RWPE1 (cell line): ENCODE results near the gene TANGO6.

Source experiments
- CTCF ChIA-PET: fragments of 350-600 bp; sonication (Branson Sonifier 250); formaldehyde crosslinking; extraction: SDS; loops from one replicate; lab custom pipeline; 2021; lab: Yijun Ruan, JAX
- POLR2A ChIA-PET: fragments of 400-600 bp; formaldehyde crosslinking; extraction: SDS; loops from one replicate; lab custom pipeline; 2020; ENCODE audit warnings: antibody characterized with exemption; ENCODE audit not compliant: low non-redundant PET; lab: Yijun Ruan, JAX
- DNase-seq: peaks from one replicate; pipeline ENCODE4 v3.0.0; 2012; ENCODE audit warnings: low spot score
- H3K27ac ChIP-seq: fragments of 450-650 bp; 2 replicates; pipeline ENCODE4 v1.5.1; 2017
- TF ChIP-seq, protein P1 (sequence below): fragments of 450-650 bp; conservative IDR thresholded peaks from 2 replicates; pipeline ENCODE4 v1.5.1; 2017; ENCODE audit warnings: low read depth, mild to moderate bottlenecking

Gene TANGO6

DNA sequence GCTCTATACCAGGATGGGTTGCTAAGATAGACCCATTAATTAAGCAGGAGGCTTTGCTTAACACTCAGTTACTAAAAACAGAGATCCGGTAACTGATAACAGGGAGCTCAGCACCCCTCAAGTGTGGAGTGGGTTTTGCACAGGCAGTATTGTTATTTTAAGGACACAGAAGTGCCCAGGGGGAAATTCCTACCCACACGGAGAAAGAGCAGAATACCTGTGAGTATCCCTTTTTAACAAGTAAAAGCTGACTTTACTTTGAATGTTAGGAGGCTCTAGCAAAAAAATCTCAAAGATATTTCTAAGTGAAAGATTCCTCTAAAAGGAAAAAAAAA, 229.3 kb downstream of the TANGO6 start:
- H3K27ac ChIP-seq: peak overlapping the region; percentile 53
- POLR2A ChIA-PET: interaction anchor here (0.6 kb wide), 1 partner anchor 113 kb away, joined by 3 read pairs; no protein-coding TSS in a partner anchor
- TF ChIP-seq, protein P1, sequence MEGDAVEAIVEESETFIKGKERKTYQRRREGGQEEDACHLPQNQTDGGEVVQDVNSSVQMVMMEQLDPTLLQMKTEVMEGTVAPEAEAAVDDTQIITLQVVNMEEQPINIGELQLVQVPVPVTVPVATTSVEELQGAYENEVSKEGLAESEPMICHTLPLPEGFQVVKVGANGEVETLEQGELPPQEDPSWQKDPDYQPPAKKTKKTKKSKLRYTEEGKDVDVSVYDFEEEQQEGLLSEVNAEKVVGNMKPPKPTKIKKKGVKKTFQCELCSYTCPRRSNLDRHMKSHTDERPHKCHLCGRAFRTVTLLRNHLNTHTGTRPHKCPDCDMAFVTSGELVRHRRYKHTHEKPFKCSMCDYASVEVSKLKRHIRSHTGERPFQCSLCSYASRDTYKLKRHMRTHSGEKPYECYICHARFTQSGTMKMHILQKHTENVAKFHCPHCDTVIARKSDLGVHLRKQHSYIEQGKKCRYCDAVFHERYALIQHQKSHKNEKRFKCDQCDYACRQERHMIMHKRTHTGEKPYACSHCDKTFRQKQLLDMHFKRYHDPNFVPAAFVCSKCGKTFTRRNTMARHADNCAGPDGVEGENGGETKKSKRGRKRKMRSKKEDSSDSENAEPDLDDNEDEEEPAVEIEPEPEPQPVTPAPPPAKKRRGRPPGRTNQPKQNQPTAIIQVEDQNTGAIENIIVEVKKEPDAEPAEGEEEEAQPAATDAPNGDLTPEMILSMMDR: no peak
- CTCF ChIA-PET: interaction anchor here (0.6 to 1.1 kb wide), 6 partner anchors 14 to 600 kb away, joined by 3 to 6 read pairs (median 3); partner anchors contain the start of gene HAS3
- no peak for DNase-seq

DNA sequence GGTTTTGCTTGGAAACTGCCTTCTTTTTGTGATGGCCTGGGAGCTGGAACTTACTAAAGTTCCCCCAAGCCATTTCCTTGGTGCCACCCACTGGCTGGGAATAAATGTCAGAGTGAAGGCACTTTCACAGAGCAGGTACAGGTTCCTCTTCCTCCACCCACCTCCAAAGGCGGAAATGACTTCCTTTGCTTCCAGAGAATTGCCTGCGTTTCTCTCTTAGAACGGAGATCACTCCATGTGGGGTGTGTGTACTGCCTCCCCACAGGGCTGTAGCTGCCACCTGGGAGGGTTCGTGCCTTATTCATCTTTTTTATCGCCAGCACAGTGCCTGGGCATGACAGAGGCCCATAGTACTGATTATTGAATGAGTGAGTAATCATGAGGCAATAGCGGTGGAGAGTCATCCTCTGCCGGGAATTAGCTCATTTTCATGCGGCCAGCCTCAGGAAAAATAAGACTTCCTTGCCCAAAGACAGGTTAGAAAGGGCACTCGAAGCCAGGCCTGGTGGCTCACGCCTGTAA, 229.9 kb downstream of the TANGO6 start:
- CTCF ChIA-PET: interaction anchor here (0.6 to 1.1 kb wide), 5 partner anchors 13 to 158 kb away, joined by 3 to 6 read pairs (median 3); partner anchors contain the start of gene HAS3
- TF ChIP-seq, protein P1: no peak
- POLR2A ChIA-PET: no interaction called here
- H3K27ac ChIP-seq: peak overlapping the region; percentile 87
- peak; percentile 88 for DNase-seq

GRCh38 chr16:69077251-69077650, 233.9 kb downstream of the TANGO6 start:
- TF ChIP-seq, protein P1: no peak
- peak overlapping the region; percentile 79 for H3K27ac ChIP-seq
- ChIA-PET POLR2A (no interaction called here), CTCF (no interaction called here)
- peak; percentile 65 for DNase-seq

DNA sequence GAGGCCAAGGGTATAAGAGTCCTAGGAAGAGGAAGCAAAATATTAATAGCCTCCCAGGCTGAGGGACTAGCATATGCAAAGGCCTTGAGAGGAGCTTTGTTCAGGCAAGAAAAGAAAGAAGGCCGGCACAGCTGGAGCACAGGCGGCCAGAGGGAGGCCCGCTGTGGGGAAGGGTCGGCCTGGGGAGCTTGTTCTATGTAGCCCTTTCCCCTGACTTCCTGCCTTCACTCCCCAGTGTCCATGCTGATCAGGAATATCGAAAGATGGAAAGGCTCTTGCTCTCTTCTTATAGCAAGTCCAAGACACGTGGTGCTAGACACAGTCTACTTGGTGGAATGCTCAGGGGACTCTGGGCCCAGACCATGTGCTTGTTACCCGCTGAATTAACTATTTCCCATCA, 234.7 kb downstream of the TANGO6 start:
- POLR2A ChIA-PET: no interaction called here
- CTCF ChIA-PET: interaction anchor here (0.6 kb wide), 1 partner anchor 8 kb away, joined by 6 read pairs; no protein-coding TSS in a partner anchor
- DNase-seq: no peak
- peak overlapping the region; percentile 79 for H3K27ac ChIP-seq
- TF ChIP-seq, protein P1: no peak

GRCh38 chr16:69079697-69080096, 236.4 kb downstream of the TANGO6 start:
- TF ChIP-seq, protein P1: no peak
- DNase-seq: no peak
- no peak overlapping the region for H3K27ac ChIP-seq
- POLR2A ChIA-PET: interaction anchor here (0.5 kb wide), 1 partner anchor 13 kb away, joined by 5 read pairs; no protein-coding TSS in a partner anchor
- CTCF ChIA-PET: no interaction called here

DNA sequence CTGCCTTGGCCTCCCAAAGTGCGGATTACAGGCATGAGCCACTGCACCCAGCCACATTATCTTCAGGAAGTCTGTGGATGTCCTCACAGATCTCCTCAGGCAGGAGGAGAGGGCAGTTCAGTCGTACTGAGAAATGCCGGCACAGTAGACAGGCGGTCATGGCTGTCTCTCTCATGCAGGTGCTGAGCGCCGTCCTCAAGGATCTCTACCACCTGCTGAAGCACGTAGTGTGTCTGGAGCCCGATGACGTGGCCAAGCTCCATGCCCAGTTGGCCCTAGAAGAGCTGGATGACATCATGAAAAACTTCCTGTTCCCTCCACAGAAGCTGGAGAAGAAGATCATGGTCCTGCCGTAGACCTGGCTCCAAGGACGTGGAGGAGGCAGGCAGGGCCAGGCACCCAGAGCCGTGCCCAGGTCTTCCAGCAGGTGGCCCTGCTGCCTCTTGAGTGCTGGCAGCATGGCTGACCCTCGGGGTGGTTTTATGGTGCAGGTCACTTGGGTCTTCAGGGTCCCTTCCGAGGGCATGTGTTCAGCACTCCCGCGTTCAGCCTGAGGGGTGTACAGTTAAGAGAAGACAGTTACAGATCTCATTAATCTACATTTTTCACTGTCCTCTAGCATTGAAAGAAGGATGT, 240.1 kb downstream of the TANGO6 start:
- CTCF ChIA-PET: no interaction called here

More for the DNA sequence above, 240.1 kb downstream of the TANGO6 start:
- POLR2A ChIA-PET: no interaction called here
- no peak overlapping the region for H3K27ac ChIP-seq
- TF ChIP-seq, protein P1: no peak
- DNase-seq: no peak
